Osteocyte (in vitro differentiated cells): ENCODE measurements around the gene KRT73. TPM values are rescaled to one million over a fixed set of nuclear protein-coding genes. Genes with fewer than 3 reads are reported as not detected.

Experiments
- DNase-seq: peaks from one replicate; pipeline ENCODE4 v3.0.0; 2021; ENCODE audit warnings: mixed read lengths; ENCODE audit not compliant: unreplicated experiment; ENCODE audit errors: extremely low spot score
- H3K27ac Mint-ChIP-seq: one replicate; pipeline ENCODE4 v1.8.0; 2021; ENCODE audit warnings: mild to moderate bottlenecking, mixed read lengths; ENCODE audit not compliant: unreplicated experiment
- H3K27me3 Mint-ChIP-seq: one replicate; pipeline ENCODE4 v1.8.0; 2021; ENCODE audit warnings: mixed read lengths; ENCODE audit not compliant: unreplicated experiment
- H3K36me3 Mint-ChIP-seq: one replicate; pipeline ENCODE4 v1.8.0; 2021; ENCODE audit warnings: mixed read lengths; ENCODE audit not compliant: unreplicated experiment
- H3K4me1 Mint-ChIP-seq: one replicate; pipeline ENCODE4 v1.8.0; 2021; ENCODE audit warnings: mixed read lengths; ENCODE audit not compliant: unreplicated experiment
- H3K4me3 Mint-ChIP-seq: one replicate; pipeline ENCODE4 v1.8.0; 2021; ENCODE audit warnings: mild to moderate bottlenecking, moderate library complexity, mixed read lengths; ENCODE audit not compliant: unreplicated experiment
- H3K9me3 Mint-ChIP-seq: one replicate; pipeline ENCODE4 v1.8.0; 2021; ENCODE audit warnings: mixed read lengths; ENCODE audit not compliant: unreplicated experiment
- CTCF ChIP-seq: fragments of 200-600 bp; sonication (generic); IDR thresholded peaks from 2 replicates; pipeline ENCODE4 v1.5.0; 2021; ENCODE audit warnings: antibody characterized with exemption, mild to moderate bottlenecking, moderate library complexity
- total RNA-seq: library from RNA; stranded (reverse); gene quantifications from 2 replicates; pipeline ENCODE4 v1.2.1, GENCODE V29; 2021

Gene KRT73
- total RNA-seq, 1 donor from 2014 or later = not detected

GRCh38 chr12:52558781-52559445, 59.4 kb downstream of the KRT73 start:
- Mint-ChIP-seq H3K4me1 (no peaks in the 10 kb centered on the region), H3K9me3 (no peaks in the 10 kb centered on the region), H3K36me3 (no peaks in the 10 kb centered on the region), H3K27me3 (peaks cover 60% of the 10 kb centered on the region), H3K27ac (no peak overlapping the region), H3K4me3 (no peak overlapping the region)
- no peak for DNase-seq
- no peak for TF ChIP-seq CTCF

Other genes with a start within 250 kb of the KRT73 start
- not detected in 2 replicates for gene KRT84, start 232.9 kb downstream of the KRT73 start, total RNA-seq
- gene KRT82, start 212.2 kb downstream of the KRT73 start, total RNA-seq = not detected in 2 replicates
- not detected in 2 replicates for gene KRT75, start 184.2 kb downstream of the KRT73 start, total RNA-seq
- gene KRT6B, start 166.4 kb downstream of the KRT73 start, total RNA-seq = not detected in 2 replicates
- gene KRT6C, start 144.8 kb downstream of the KRT73 start, total RNA-seq = not detected in 2 replicates
- not detected in 2 replicates for gene KRT6A, start 125.3 kb downstream of the KRT73 start, total RNA-seq
- not detected in 2 replicates for gene KRT5, start 98.2 kb downstream of the KRT73 start, total RNA-seq
- gene KRT71, start 65.4 kb downstream of the KRT73 start, total RNA-seq = not detected in 2 replicates
- gene KRT74, start 44.7 kb downstream of the KRT73 start, total RNA-seq = not detected in 2 replicates
- not detected in 2 replicates for gene KRT72, start 17.1 kb downstream of the KRT73 start, total RNA-seq
- gene KRT2, start 33.7 kb upstream of the KRT73 start, total RNA-seq = not detected in 2 replicates
- gene KRT1, start 61.8 kb upstream of the KRT73 start, total RNA-seq = not detected in 2 replicates
- gene KRT77, start 85.0 kb upstream of the KRT73 start, total RNA-seq = not detected in 2 replicates
- not detected in 2 replicates for gene KRT76, start 158.8 kb upstream of the KRT73 start, total RNA-seq
- gene KRT3, start 177.6 kb upstream of the KRT73 start, total RNA-seq = not detected in 2 replicates
- not detected in 2 replicates for gene KRT4, start 195.6 kb upstream of the KRT73 start, total RNA-seq
- not detected in 2 replicates for gene KRT79, start 215.8 kb upstream of the KRT73 start, total RNA-seq
- gene KRT78, start 230.4 kb upstream of the KRT73 start, total RNA-seq = not detected in 2 replicates